PC-3 (cell line): ENCODE results near the gene SMOC2.

Source experiments
- CTCF ChIP-seq: fragments of 300-600 bp; sonication (generic); conservative IDR thresholded peaks from 2 replicates; pipeline ENCODE4 v1.5.1; 2017; ENCODE audit warnings: antibody characterized with exemption, low read depth, mild to moderate bottlenecking, low read length
- EZH2 ChIP-seq: fragments of 300-600 bp; sonication (generic); IDR thresholded peaks from one replicate; pipeline ENCODE4 v1.6.1; 2017; ENCODE audit warnings: antibody characterized with exemption, mild to moderate bottlenecking, low read length; ENCODE audit not compliant: unreplicated experiment
- EZH2phosphoT487 ChIP-seq: fragments of 300-600 bp; sonication (generic); IDR thresholded peaks from 2 replicates; pipeline ENCODE4 v1.6.1; 2018; ENCODE audit warnings: mild to moderate bottlenecking, antibody characterized with exemption, low read length, borderline replicate concordance

- TF ChIP-seq EZH2 (no peak), CTCF (no peak), EZH2phosphoT487 (no peak)
These were observed 186.7 kb downstream of the SMOC2 start for GRCh38 chr6:168627506-168628175.
